ENCODE measurements around the gene DMRTA1. TPM values are rescaled to one million over a fixed set of nuclear protein-coding genes. Genes with fewer than 3 reads are reported as not detected.
A peak's percentile ranks its signal among the peaks of the same experiment; 100 is the strongest.
"Not testable (repeated sequence)": the region's sequence is repeated elsewhere in the genome, so short reads cannot be mapped to it uniquely, and the experiment has no call there.

The DMRTA1 gene
- total and polyA plus RNA-seq, 2 donors from 2014 or later: 2.3 to 2.6 TPM

GRCh38 chr9:22437461-22438067 is 9.1 kb upstream of the DMRTA1 start:
- H3K9ac ChIP-seq (ENCODE audit: low read length in 3 of 3); H3K4me3 ChIP-seq (ENCODE audit: low read length in 3 of 3); DNase-seq; intact Hi-C loops (cut with DNase I); H3K9me3 ChIP-seq (ENCODE audit: control insufficient read depth in 2 of 3, insufficient read depth in 1 of 3, low read length in 3 of 3); H3K27ac ChIP-seq (ENCODE audit: low read depth in 2 of 2, low read length in 2 of 2); H3K4me1 ChIP-seq (ENCODE audit: control insufficient read depth in 2 of 3, insufficient read depth in 2 of 3, low read depth in 1 of 3, low read length in 3 of 3); FAIRE-seq; H3K27me3 ChIP-seq (ENCODE audit: control insufficient read depth, insufficient read depth, low read length); H3K36me3 ChIP-seq (ENCODE audit: control insufficient read depth in 2 of 3, insufficient read depth in 3 of 3, low read length in 3 of 3): not testable (repeated sequence)

GRCh38 chr9:22440841-22441240 is 5.8 kb upstream of the DMRTA1 start:
- H3K9me3 ChIP-seq (ENCODE audit: control insufficient read depth in 2 of 3, insufficient read depth in 1 of 3, low read length in 3 of 3): no peaks in the 10 kb centered on the region
- no peak overlapping the region for H3K4me3 ChIP-seq (ENCODE audit: low read length in 3 of 3)
- no peaks in the 10 kb centered on the region for H3K36me3 ChIP-seq (ENCODE audit: control insufficient read depth in 2 of 3, insufficient read depth in 3 of 3, low read length in 3 of 3)
- TF ChIP-seq CTCF (IDR thresholded peaks at IDR 0.05; ENCODE audit: borderline replicate concordance, extremely low read depth, insufficient read depth): no peak
- DNase-seq: peak in 1 of 5 donors; percentile 55
- FAIRE-seq: no peak
- intact Hi-C loops (cut with DNase I): no loop called here
- no peaks in the 10 kb centered on the region for H3K27me3 ChIP-seq (ENCODE audit: control insufficient read depth, insufficient read depth, low read length)
- H3K9ac ChIP-seq (ENCODE audit: low read length in 3 of 3): no peak overlapping the region
- H3K27ac ChIP-seq (ENCODE audit: low read depth in 2 of 2, low read length in 2 of 2): no peak overlapping the region
- no peaks in the 10 kb centered on the region for H3K4me1 ChIP-seq (ENCODE audit: control insufficient read depth in 2 of 3, insufficient read depth in 2 of 3, low read depth in 1 of 3, low read length in 3 of 3)

GRCh38 chr9:22446950-22447617 is 460 bp downstream of the DMRTA1 start:
- Histone ChIP-seq H3K4me3 (ENCODE audit: low read length in 3 of 3) (peak overlapping the region; percentile 50 to 68 (median 65)), H3K27ac (ENCODE audit: low read depth in 2 of 2, low read length in 2 of 2) (peak overlapping the region; percentile 90), H3K4me1 (ENCODE audit: control insufficient read depth in 2 of 3, insufficient read depth in 2 of 3, low read depth in 1 of 3, low read length in 3 of 3) (peaks cover 0 to 3% (median 0%) of the 10 kb centered on the region in 3 donors), H3K9ac (ENCODE audit: low read length in 3 of 3) (peak overlapping the region; percentile 14 to 72 (median 71)), H3K36me3 (ENCODE audit: control insufficient read depth in 2 of 3, insufficient read depth in 3 of 3, low read length in 3 of 3) (peaks cover 0 to 5% (median 0%) of the 10 kb centered on the region in 3 donors), H3K27me3 (ENCODE audit: control insufficient read depth, insufficient read depth, low read length) (peaks cover 3% of the 10 kb centered on the region), H3K9me3 (ENCODE audit: control insufficient read depth in 2 of 3, insufficient read depth in 1 of 3, low read length in 3 of 3) (no peaks in the 10 kb centered on the region)
- intact Hi-C loops (cut with DNase I): no loop called here
- no peak for FAIRE-seq
- peak; percentile 6 for TF ChIP-seq CTCF (IDR thresholded peaks at IDR 0.05; ENCODE audit: borderline replicate concordance, extremely low read depth, insufficient read depth)
- DNase-seq: peak; percentile 80 to 88 (median 85)

GRCh38 chr9:22447618-22448305 is 1.1 kb downstream of the DMRTA1 start:
- TF ChIP-seq CTCF (IDR thresholded peaks at IDR 0.05; ENCODE audit: borderline replicate concordance, extremely low read depth, insufficient read depth): no peak
- Histone ChIP-seq H3K27ac (ENCODE audit: low read depth in 2 of 2, low read length in 2 of 2) (peak overlapping the region; percentile 90), H3K9me3 (ENCODE audit: control insufficient read depth in 2 of 3, insufficient read depth in 1 of 3, low read length in 3 of 3) (no peaks in the 10 kb centered on the region), H3K36me3 (ENCODE audit: control insufficient read depth in 2 of 3, insufficient read depth in 3 of 3, low read length in 3 of 3) (peaks cover 0 to 5% (median 0%) of the 10 kb centered on the region in 3 donors), H3K4me1 (ENCODE audit: control insufficient read depth in 2 of 3, insufficient read depth in 2 of 3, low read depth in 1 of 3, low read length in 3 of 3) (peaks cover 0 to 6% (median 0%) of the 10 kb centered on the region in 3 donors), H3K4me3 (ENCODE audit: low read length in 3 of 3) (peak overlapping the region; percentile 4 to 68 (median 65)), H3K9ac (ENCODE audit: low read length in 3 of 3) (peak overlapping the region; percentile 5 to 72 (median 71)), H3K27me3 (ENCODE audit: control insufficient read depth, insufficient read depth, low read length) (peaks cover 3% of the 10 kb centered on the region)
- DNase-seq (peak in 1 of 5 donors; percentile 62), FAIRE-seq (no peak)
- intact Hi-C loops (cut with DNase I): no loop called here

All from kidney (tissue), 14 donors.